Spinal cord (tissue), 10 donors: ENCODE measurements around the gene GHR. TPM values are rescaled to one million over a fixed set of nuclear protein-coding genes. Genes with fewer than 3 reads are reported as not detected.
"Not testable (repeated sequence)": the region's sequence is repeated elsewhere in the genome, so short reads cannot be mapped to it uniquely, and the experiment has no call there.

Source experiments
- DNase-seq, 6 donors: peaks; one replicate each; pipeline versions ENCODE4 v3.0.0 to v3.0.0-alpha.2; 2013 to 2015; ENCODE audit warnings: low spot score in 6 of 6, low read depth in 4 of 6
- H3K27ac ChIP-seq: one replicate; pipeline ENCODE4 v1.5.1; 2013; ENCODE audit warnings: low read depth, low read length, control low read depth
- H3K27me3 ChIP-seq: one replicate; pipeline ENCODE4 v1.6.1; 2013; ENCODE audit warnings: low read length; ENCODE audit not compliant: control insufficient read depth, insufficient read depth
- H3K36me3 ChIP-seq: one replicate; pipeline ENCODE4 v1.6.1; 2013; ENCODE audit warnings: low read length; ENCODE audit not compliant: control insufficient read depth, insufficient read depth
- H3K4me1 ChIP-seq: one replicate; pipeline ENCODE4 v1.6.1; 2013; ENCODE audit warnings: low read length; ENCODE audit not compliant: control insufficient read depth, insufficient read depth
- H3K4me3 ChIP-seq: one replicate; pipeline ENCODE4 v1.5.1; 2013; ENCODE audit warnings: low read depth, low read length, control low read depth
- H3K9me3 ChIP-seq: one replicate; pipeline ENCODE4 v1.6.1; 2013; ENCODE audit warnings: low read length; ENCODE audit not compliant: control insufficient read depth, insufficient read depth
- WGBS: methylation state at CpG from one replicate; pipeline ENCODE4 v1.1.5; 2013; ENCODE audit warnings: missing lambda C conversion rate; ENCODE audit not compliant: insufficient coverage; 5-methylcytosine and 5-hydroxymethylcytosine counted together
- polyA plus RNA-seq, 2 donors: library from polyadenylated mRNA; unstranded; fragments of 120-200 nt; gene quantifications; one replicate each; pipeline ENCODE4 v1.2.1, GENCODE V29; 2013; ENCODE audit not compliant: insufficient read length in 2 of 2
- total RNA-seq, 2 donors: library from RNA; depleted of rRNA in 1 of 2; stranded (reverse); fragments of 120-200 nt in 1 of 2; fragments of >200 nt in 1 of 2; gene quantifications; one replicate each; pipeline versions ENCODE4 v1.2.3 to v1.2.4, GENCODE V29; 2013 to 2014
- donor health status: healthy.

Gene GHR
- total and polyA plus RNA-seq, 4 donors, result 9.9 to 12.7 (median 11.7) TPM

- Histone ChIP-seq H3K9me3 (no peaks in the 10 kb centered on the region), H3K4me3 (no peak overlapping the region), H3K36me3 (no peaks in the 10 kb centered on the region), H3K4me1 (no peaks in the 10 kb centered on the region), H3K27ac (no peak overlapping the region), H3K27me3 (no peaks in the 10 kb centered on the region)
- DNase-seq, result no peak
- 86% methylated on average over 1 of the region's 3 CpGs for WGBS
These were observed 256.8 kb downstream of the GHR start for GRCh38 chr5:42680046-42680445.

GRCh38 chr5:42685078-42685477 is 261.8 kb downstream of the GHR start:
- not testable (repeated sequence) for H3K27ac ChIP-seq, H3K4me1 ChIP-seq, H3K9me3 ChIP-seq, H3K4me3 ChIP-seq, H3K36me3 ChIP-seq, H3K27me3 ChIP-seq, DNase-seq

GRCh38 chr5:42689391-42689790 is 266.2 kb downstream of the GHR start:
- H3K27ac ChIP-seq, result no peak overlapping the region
- DNase-seq, result no peak
- 65% methylated on average over 4 of the region's 4 CpGs for WGBS
- H3K27me3 ChIP-seq, result no peaks in the 10 kb centered on the region
- no peaks in the 10 kb centered on the region for H3K9me3 ChIP-seq
- no peak overlapping the region for H3K4me3 ChIP-seq
- H3K36me3 ChIP-seq, result no peaks in the 10 kb centered on the region
- peaks cover 3% of the 10 kb centered on the region for H3K4me1 ChIP-seq

GRCh38 chr5:42691413-42691937 is 268.2 kb downstream of the GHR start:
- H3K4me3 ChIP-seq, result no peak overlapping the region
- 9% methylated on average over 2 of the region's 3 CpGs for WGBS
- no peaks in the 10 kb centered on the region for H3K27me3 ChIP-seq
- H3K9me3 ChIP-seq, result no peaks in the 10 kb centered on the region
- peaks cover 3% of the 10 kb centered on the region for H3K4me1 ChIP-seq
- H3K36me3 ChIP-seq, result no peaks in the 10 kb centered on the region
- H3K27ac ChIP-seq, result no peak overlapping the region
- DNase-seq, result peak; percentile 6 to 68 (median 20)

- Histone ChIP-seq H3K9me3 (no peaks in the 10 kb centered on the region), H3K4me1 (no peaks in the 10 kb centered on the region), H3K36me3 (no peaks in the 10 kb centered on the region), H3K27me3 (no peaks in the 10 kb centered on the region), H3K4me3 (no peak overlapping the region), H3K27ac (no peak overlapping the region)
- WGBS, result 89% methylated on average over 3 of the region's 7 CpGs
- peak in 2 of 6 donors; percentile 10 to 51 for DNase-seq
These were observed 278.3 kb downstream of the GHR start for GRCh38 chr5:42701351-42702059.

GRCh38 chr5:42703238-42703637 is 280.0 kb downstream of the GHR start:
- no peak for DNase-seq
- no peaks in the 10 kb centered on the region for H3K9me3 ChIP-seq
- no peak overlapping the region for H3K27ac ChIP-seq
- no peak overlapping the region for H3K4me3 ChIP-seq
- WGBS, result no CpG with 5 or more reads among the region's 1 CpG
- H3K4me1 ChIP-seq, result no peaks in the 10 kb centered on the region
- no peaks in the 10 kb centered on the region for H3K36me3 ChIP-seq
- H3K27me3 ChIP-seq, result no peaks in the 10 kb centered on the region

- WGBS, result no CpG with 5 or more reads among the region's 3 CpGs
These were observed 292.5 kb downstream of the GHR start for GRCh38 chr5:42715785-42716184.

GRCh38 chr5:42718591-42718990 is 295.4 kb downstream of the GHR start:
- WGBS, result 93% methylated on average over 2 of the region's 4 CpGs
- Histone ChIP-seq H3K9me3 (no peaks in the 10 kb centered on the region), H3K4me3 (no peak overlapping the region), H3K36me3 (no peaks in the 10 kb centered on the region), H3K27ac (no peak overlapping the region), H3K4me1 (no peaks in the 10 kb centered on the region), H3K27me3 (no peaks in the 10 kb centered on the region)
- DNase-seq, result no peak

More at GRCh38 chr5:42715785-42716184, 292.5 kb downstream of the GHR start:
- peak in 1 of 6 donors; percentile 6 for DNase-seq
- Histone ChIP-seq H3K4me3 (no peak overlapping the region), H3K27ac (no peak overlapping the region), H3K36me3 (no peaks in the 10 kb centered on the region), H3K9me3 (no peaks in the 10 kb centered on the region), H3K4me1 (no peaks in the 10 kb centered on the region), H3K27me3 (no peaks in the 10 kb centered on the region)

GRCh38 chr5:42719034-42719433 is 295.8 kb downstream of the GHR start:
- no peaks in the 10 kb centered on the region for H3K36me3 ChIP-seq
- no peak overlapping the region for H3K27ac ChIP-seq
- 89% methylated on average over 2 of the region's 2 CpGs for WGBS
- H3K9me3 ChIP-seq, result no peaks in the 10 kb centered on the region
- H3K27me3 ChIP-seq, result no peaks in the 10 kb centered on the region
- H3K4me1 ChIP-seq, result no peaks in the 10 kb centered on the region
- H3K4me3 ChIP-seq, result no peak overlapping the region
- no peak for DNase-seq

- H3K4me3 ChIP-seq, result no peak overlapping the region
- no peak overlapping the region for H3K27ac ChIP-seq
- H3K9me3 ChIP-seq, result no peaks in the 10 kb centered on the region
- 91% methylated on average over 4 of the region's 6 CpGs for WGBS
- no peaks in the 10 kb centered on the region for H3K4me1 ChIP-seq
- no peaks in the 10 kb centered on the region for H3K27me3 ChIP-seq
- no peaks in the 10 kb centered on the region for H3K36me3 ChIP-seq
- peak in 1 of 6 donors; percentile 30 for DNase-seq
These were observed 297.0 kb downstream of the GHR start for GRCh38 chr5:42720251-42720650.
